DOHH2 (cell line): ENCODE results near the gene NCAPG2.

Experiments used
- EZH2phosphoT487 ChIP-seq: fragments of 200-600 bp; sonication (generic); IDR thresholded peaks from 2 replicates; pipeline ENCODE4 v1.6.1; 2017; ENCODE audit warnings: borderline replicate concordance, mild to moderate bottlenecking, antibody characterized with exemption, low read length, moderate library complexity, mixed read lengths
- TF ChIP-seq, protein P1 (sequence below): fragments of 200-600 bp; sonication (generic); IDR thresholded peaks from one replicate; pipeline ENCODE4 v1.5.1; 2014; ENCODE audit warnings: antibody characterized with exemption, mild to moderate bottlenecking, low read depth, low read length; ENCODE audit not compliant: poor library complexity, severe bottlenecking

DNA sequence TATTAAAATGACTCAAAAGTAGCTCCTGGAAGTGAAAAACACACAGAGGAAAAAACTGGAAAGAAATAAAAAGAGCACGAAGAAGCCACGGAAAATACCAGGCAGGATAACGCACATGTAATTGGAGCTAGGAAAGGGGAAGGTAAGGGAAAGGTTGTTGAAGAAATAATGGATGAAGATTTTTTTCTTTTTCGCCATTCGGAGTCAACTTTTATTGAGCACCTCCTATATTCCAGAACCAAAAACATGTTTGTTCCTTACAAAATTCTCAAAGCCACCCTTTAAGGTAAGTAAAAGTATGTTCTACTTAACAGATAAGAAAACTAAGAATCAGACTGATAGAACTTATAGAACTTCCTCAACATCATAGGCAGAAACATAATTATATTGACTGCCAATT, 84.2 kb downstream of the NCAPG2 start:
- TF ChIP-seq, protein P1, sequence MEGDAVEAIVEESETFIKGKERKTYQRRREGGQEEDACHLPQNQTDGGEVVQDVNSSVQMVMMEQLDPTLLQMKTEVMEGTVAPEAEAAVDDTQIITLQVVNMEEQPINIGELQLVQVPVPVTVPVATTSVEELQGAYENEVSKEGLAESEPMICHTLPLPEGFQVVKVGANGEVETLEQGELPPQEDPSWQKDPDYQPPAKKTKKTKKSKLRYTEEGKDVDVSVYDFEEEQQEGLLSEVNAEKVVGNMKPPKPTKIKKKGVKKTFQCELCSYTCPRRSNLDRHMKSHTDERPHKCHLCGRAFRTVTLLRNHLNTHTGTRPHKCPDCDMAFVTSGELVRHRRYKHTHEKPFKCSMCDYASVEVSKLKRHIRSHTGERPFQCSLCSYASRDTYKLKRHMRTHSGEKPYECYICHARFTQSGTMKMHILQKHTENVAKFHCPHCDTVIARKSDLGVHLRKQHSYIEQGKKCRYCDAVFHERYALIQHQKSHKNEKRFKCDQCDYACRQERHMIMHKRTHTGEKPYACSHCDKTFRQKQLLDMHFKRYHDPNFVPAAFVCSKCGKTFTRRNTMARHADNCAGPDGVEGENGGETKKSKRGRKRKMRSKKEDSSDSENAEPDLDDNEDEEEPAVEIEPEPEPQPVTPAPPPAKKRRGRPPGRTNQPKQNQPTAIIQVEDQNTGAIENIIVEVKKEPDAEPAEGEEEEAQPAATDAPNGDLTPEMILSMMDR: no peak
- TF ChIP-seq EZH2phosphoT487: no peak
